ENCODE results near the gene FGFBP2.

- TF ChIP-seq CTCF (conservative IDR thresholded peaks at IDR 0.05; ENCODE audit: low read length) = no peak
- TF ChIP-seq EZH2phosphoT487 (IDR thresholded peaks at IDR 0.05; ENCODE audit: borderline replicate concordance) = no peak
Observed at GRCh38 chr4:15938640-15939039, 24.3 kb downstream of the FGFBP2 start, which contains the start of gene FGFBP1.

All from Loucy (cell line).